ENCODE results near the gene RTN3.

GRCh38 chr11:63770763-63771162 is 89.5 kb downstream of the RTN3 start:
- no peak for TF ChIP-seq CTCF (IDR thresholded peaks at IDR 0.05 in 2 of 3, conservative IDR thresholded peaks at IDR 0.05 in 1 of 3; ENCODE audit: borderline replicate concordance in 1 of 3, insufficient read depth in 1 of 3, low read depth in 2 of 3, low read length in 2 of 3)
- no peak for TF ChIP-seq EZH2 (IDR thresholded peaks at IDR 0.05)
- TF ChIP-seq RAD21 (IDR thresholded peaks at IDR 0.05; ENCODE audit: low read depth), result no peak
- no peak for TF ChIP-seq POLR2A (IDR thresholded peaks at IDR 0.05; ENCODE audit: borderline replicate concordance, extremely low read depth, insufficient read depth, insufficient read length)
- TF ChIP-seq EZH2phosphoT487 (IDR thresholded peaks at IDR 0.05; ENCODE audit: borderline replicate concordance), result no peak
- TF ChIP-seq ATF3 (IDR thresholded peaks at IDR 0.05), result no peak
